ENCODE measurements around the gene CLSTN2.

The CLSTN2 gene

DNA sequence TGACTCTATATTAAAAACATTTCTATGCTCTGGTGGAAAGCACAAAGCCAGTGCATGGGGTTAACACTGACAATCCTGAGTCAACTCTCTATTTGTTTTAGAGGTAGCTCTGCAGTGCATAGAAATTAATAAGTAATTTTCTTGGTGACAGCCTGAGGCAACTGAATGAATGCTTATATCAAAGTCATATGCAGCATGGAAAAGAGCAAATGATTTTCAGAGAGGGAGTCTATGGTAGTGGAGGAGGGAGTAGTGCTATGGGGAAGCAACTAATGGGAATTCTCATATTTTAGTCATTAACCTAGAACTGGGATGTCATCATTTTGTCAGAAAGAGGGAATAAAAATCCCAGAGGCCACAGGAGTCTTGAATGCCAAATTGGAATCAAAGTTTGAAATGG is 99.1 kb downstream of the CLSTN2 start:
- Histone ChIP-seq H4K91ac (ENCODE audit: low read depth, low read length) (no peak overlapping the region), H4K8ac (ENCODE audit: low read depth, low read length) (no peak overlapping the region)

DNA sequence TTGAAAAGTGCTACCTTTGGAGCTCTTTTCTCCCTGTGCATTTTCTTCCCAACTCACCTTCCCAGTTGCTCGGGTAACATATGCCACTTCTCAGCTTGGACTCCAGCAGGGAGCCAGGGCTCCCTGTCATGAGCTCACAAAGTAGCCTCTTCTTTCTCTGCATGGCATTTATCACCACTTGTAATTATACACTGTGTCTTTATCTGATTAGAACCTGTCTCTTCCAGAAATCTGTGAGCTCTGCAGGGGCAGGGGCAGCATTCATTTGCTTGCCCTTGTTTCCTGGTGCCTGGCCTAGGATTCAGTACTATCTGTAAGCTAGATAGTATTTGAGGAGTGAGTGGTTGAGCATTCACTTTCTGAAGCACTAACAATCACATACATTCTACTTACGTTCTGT is 100.9 kb downstream of the CLSTN2 start:
- no peak overlapping the region for H4K91ac ChIP-seq (ENCODE audit: low read depth, low read length)
- no peak overlapping the region for H3K23ac ChIP-seq (ENCODE audit: low read length)
- H3K79me2 ChIP-seq (ENCODE audit: control insufficient read depth, insufficient read depth, low read length, poor library complexity): no peaks in the 10 kb centered on the region
- H3K27me3 ChIP-seq (ENCODE audit: insufficient read depth, low read length): no peaks in the 10 kb centered on the region
- no peak overlapping the region for H2BK120ac ChIP-seq (ENCODE audit: insufficient read depth, low read length, poor library complexity)
- H3K4me1 ChIP-seq (ENCODE audit: control insufficient read depth in 1 of 2, insufficient read depth in 2 of 2, low read length in 2 of 2): no peaks in the 10 kb centered on the region
- no peak overlapping the region for H3K27ac ChIP-seq (ENCODE audit: low read depth, low read length)
- H2BK5ac ChIP-seq (ENCODE audit: low read depth, low read length, poor library complexity): no peak overlapping the region
- no peak overlapping the region for H3K14ac ChIP-seq (ENCODE audit: low read length)
- no CpG with 5 or more reads among the region's 2 CpGs for WGBS (ENCODE audit: extremely low coverage, insufficient coverage, insufficient read length)
- no peak overlapping the region for H3K4ac ChIP-seq (ENCODE audit: low read depth, low read length)
- H2AK5ac ChIP-seq (ENCODE audit: low read length): no peak overlapping the region
- H3K79me1 ChIP-seq (ENCODE audit: low read length): no peaks in the 10 kb centered on the region
- H3K9ac ChIP-seq (ENCODE audit: low read length): no peak overlapping the region
- no peak overlapping the region for H3K18ac ChIP-seq (ENCODE audit: low read length)
- H3K9me3 ChIP-seq (ENCODE audit: insufficient read depth, low read depth, low read length): no peaks in the 10 kb centered on the region
- no peak overlapping the region for H2BK12ac ChIP-seq (ENCODE audit: low read length)
- no peak for DNase-seq
- H4K8ac ChIP-seq (ENCODE audit: low read depth, low read length): no peak overlapping the region
- no peak overlapping the region for H3K4me2 ChIP-seq (ENCODE audit: low read length)
- no peak overlapping the region for H3K4me3 ChIP-seq (ENCODE audit: low read depth, low read length)
- no peaks in the 10 kb centered on the region for H3K36me3 ChIP-seq (ENCODE audit: control insufficient read depth in 1 of 2, insufficient read depth in 2 of 2, low read length in 2 of 2)
- no peak overlapping the region for H4K12ac ChIP-seq (ENCODE audit: low read depth, low read length)
- H2AFZ ChIP-seq (ENCODE audit: insufficient read depth, low read length, poor library complexity): no peak overlapping the region

More for the DNA sequence above, 99.1 kb downstream of the CLSTN2 start:
- no peak overlapping the region for H2AK5ac ChIP-seq (ENCODE audit: low read length)
- no peak overlapping the region for H2BK12ac ChIP-seq (ENCODE audit: low read length)
- H3K27ac ChIP-seq (ENCODE audit: low read depth, low read length): no peak overlapping the region
- no peaks in the 10 kb centered on the region for H3K36me3 ChIP-seq (ENCODE audit: control insufficient read depth in 1 of 2, insufficient read depth in 2 of 2, low read length in 2 of 2)
- no peak overlapping the region for H3K9ac ChIP-seq (ENCODE audit: low read length)
- no peak overlapping the region for H3K18ac ChIP-seq (ENCODE audit: low read length)
- no peak overlapping the region for H3K14ac ChIP-seq (ENCODE audit: low read length)
- H2AFZ ChIP-seq (ENCODE audit: insufficient read depth, low read length, poor library complexity): no peak overlapping the region
- H3K4me3 ChIP-seq (ENCODE audit: low read depth, low read length): no peak overlapping the region
- H3K23ac ChIP-seq (ENCODE audit: low read length): no peak overlapping the region
- H2BK120ac ChIP-seq (ENCODE audit: insufficient read depth, low read length, poor library complexity): no peak overlapping the region
- no peak for DNase-seq
- no peaks in the 10 kb centered on the region for H3K4me1 ChIP-seq (ENCODE audit: control insufficient read depth in 1 of 2, insufficient read depth in 2 of 2, low read length in 2 of 2)
- H3K9me3 ChIP-seq (ENCODE audit: insufficient read depth, low read depth, low read length): no peaks in the 10 kb centered on the region
- no peak overlapping the region for H2BK5ac ChIP-seq (ENCODE audit: low read depth, low read length, poor library complexity)
- no peak overlapping the region for H4K12ac ChIP-seq (ENCODE audit: low read depth, low read length)
- no peak overlapping the region for H3K4me2 ChIP-seq (ENCODE audit: low read length)
- H3K79me2 ChIP-seq (ENCODE audit: control insufficient read depth, insufficient read depth, low read length, poor library complexity): no peaks in the 10 kb centered on the region
- H3K79me1 ChIP-seq (ENCODE audit: low read length): no peaks in the 10 kb centered on the region
- H3K27me3 ChIP-seq (ENCODE audit: insufficient read depth, low read length): no peaks in the 10 kb centered on the region
- no peak overlapping the region for H3K4ac ChIP-seq (ENCODE audit: low read depth, low read length)

DNA sequence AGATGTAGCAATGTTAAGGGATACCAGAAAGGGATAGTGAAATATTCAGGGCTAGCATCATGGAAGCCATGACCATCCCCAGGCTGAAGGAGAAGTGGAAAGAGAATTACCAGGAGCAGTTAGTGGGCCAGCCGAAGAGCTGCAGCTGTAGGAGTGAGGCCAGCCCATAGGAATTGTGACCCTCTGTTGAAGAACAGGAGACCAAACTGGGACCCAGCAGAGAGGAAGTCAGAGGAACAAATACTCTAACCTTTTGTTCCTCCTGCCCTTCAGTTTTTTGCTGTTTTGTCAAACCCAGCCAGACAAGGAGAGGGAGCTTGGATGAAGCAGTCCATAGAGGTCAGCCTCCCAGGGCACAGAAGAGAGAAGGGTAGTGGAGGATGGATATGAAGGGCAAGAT is 115.4 kb downstream of the CLSTN2 start:
- no peak overlapping the region for H4K12ac ChIP-seq (ENCODE audit: low read depth, low read length)
- no peak overlapping the region for H4K8ac ChIP-seq (ENCODE audit: low read depth, low read length)
- no peak overlapping the region for H3K9ac ChIP-seq (ENCODE audit: low read length)
- H3K27ac ChIP-seq (ENCODE audit: low read depth, low read length): no peak overlapping the region
- H3K79me2 ChIP-seq (ENCODE audit: control insufficient read depth, insufficient read depth, low read length, poor library complexity): no peaks in the 10 kb centered on the region
- DNase-seq: no peak
- WGBS (ENCODE audit: extremely low coverage, insufficient coverage, insufficient read length): no CpG with 5 or more reads among the region's 1 CpG
- H2AFZ ChIP-seq (ENCODE audit: insufficient read depth, low read length, poor library complexity): no peak overlapping the region
- H3K14ac ChIP-seq (ENCODE audit: low read length): no peak overlapping the region
- H3K18ac ChIP-seq (ENCODE audit: low read length): no peak overlapping the region
- no peak overlapping the region for H3K23ac ChIP-seq (ENCODE audit: low read length)
- no peaks in the 10 kb centered on the region for H3K79me1 ChIP-seq (ENCODE audit: low read length)
- no peaks in the 10 kb centered on the region for H3K36me3 ChIP-seq (ENCODE audit: control insufficient read depth in 1 of 2, insufficient read depth in 2 of 2, low read length in 2 of 2)
- no peak overlapping the region for H2BK120ac ChIP-seq (ENCODE audit: insufficient read depth, low read length, poor library complexity)
- peaks cover 6 to 13% of the 10 kb centered on the region in 2 experiments for H3K4me1 ChIP-seq (ENCODE audit: control insufficient read depth in 1 of 2, insufficient read depth in 2 of 2, low read length in 2 of 2)
- H3K27me3 ChIP-seq (ENCODE audit: insufficient read depth, low read length): no peaks in the 10 kb centered on the region
- H2BK5ac ChIP-seq (ENCODE audit: low read depth, low read length, poor library complexity): no peak overlapping the region
- no peak overlapping the region for H3K4me3 ChIP-seq (ENCODE audit: low read depth, low read length)
- H3K4me2 ChIP-seq (ENCODE audit: low read length): no peak overlapping the region
- H2AK5ac ChIP-seq (ENCODE audit: low read length): no peak overlapping the region
- H4K91ac ChIP-seq (ENCODE audit: low read depth, low read length): no peak overlapping the region
- H2BK12ac ChIP-seq (ENCODE audit: low read length): no peak overlapping the region
- H3K9me3 ChIP-seq (ENCODE audit: insufficient read depth, low read depth, low read length): peaks cover 1% of the 10 kb centered on the region
- no peak overlapping the region for H3K4ac ChIP-seq (ENCODE audit: low read depth, low read length)

DNA sequence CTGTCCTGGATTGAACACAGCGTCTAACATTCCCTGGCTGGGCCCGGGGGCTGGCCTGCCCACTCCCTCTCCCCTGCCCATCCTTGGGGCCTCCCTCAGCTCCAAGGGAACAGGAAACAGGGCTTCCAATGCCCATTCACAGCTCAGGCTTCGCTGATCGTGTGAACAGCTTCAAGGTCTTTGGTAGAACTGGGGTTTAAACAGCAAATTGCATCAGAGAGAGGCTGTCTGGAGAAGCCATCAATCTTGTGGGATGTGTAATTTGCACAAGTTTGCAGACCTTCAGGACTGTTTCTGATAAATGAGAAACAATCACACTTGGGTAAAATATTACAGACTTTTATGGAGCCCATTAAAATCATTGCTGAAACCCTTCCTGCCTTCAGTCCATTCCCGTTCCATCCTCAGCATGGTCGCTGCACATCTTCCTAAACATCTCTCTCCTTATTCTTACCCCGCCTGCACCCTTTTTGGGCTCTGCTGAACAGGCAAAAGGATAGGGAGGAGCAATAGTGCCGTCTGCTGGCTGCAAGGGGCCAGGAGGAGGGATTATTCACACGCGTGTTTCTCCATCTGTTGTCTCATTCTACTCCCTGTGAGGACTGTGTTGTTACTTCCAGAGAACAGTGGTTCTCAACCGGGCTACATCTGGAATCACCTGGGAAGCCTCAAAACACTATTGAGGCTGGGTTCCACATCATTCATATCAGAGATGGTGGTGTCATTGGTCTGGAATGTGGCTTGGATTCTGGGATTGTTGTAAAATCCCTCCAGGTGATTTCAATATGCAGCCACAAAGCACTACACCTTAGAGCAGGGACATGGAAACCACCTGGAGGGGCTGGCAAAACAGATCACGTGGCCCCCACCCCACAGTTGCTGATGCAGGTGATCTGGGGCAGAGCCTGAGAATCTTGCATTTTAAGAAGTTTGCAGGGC is 116.3 kb downstream of the CLSTN2 start:
- Histone ChIP-seq H3K4me3 (ENCODE audit: low read depth, low read length) (no peak overlapping the region), H2AK5ac (ENCODE audit: low read length) (no peak overlapping the region), H3K27ac (ENCODE audit: low read depth, low read length) (no peak overlapping the region), H2BK120ac (ENCODE audit: insufficient read depth, low read length, poor library complexity) (no peak overlapping the region), H3K79me1 (ENCODE audit: low read length) (no peaks in the 10 kb centered on the region), H3K79me2 (ENCODE audit: control insufficient read depth, insufficient read depth, low read length, poor library complexity) (no peaks in the 10 kb centered on the region), H4K91ac (ENCODE audit: low read depth, low read length) (no peak overlapping the region), H4K12ac (ENCODE audit: low read depth, low read length) (no peak overlapping the region), H3K18ac (ENCODE audit: low read length) (no peak overlapping the region), H2AFZ (ENCODE audit: insufficient read depth, low read length, poor library complexity) (no peak overlapping the region), H3K23ac (ENCODE audit: low read length) (no peak overlapping the region), H3K4ac (ENCODE audit: low read depth, low read length) (no peak overlapping the region), H3K4me1 (ENCODE audit: control insufficient read depth in 1 of 2, insufficient read depth in 2 of 2, low read length in 2 of 2) (peaks cover 6 to 13% of the 10 kb centered on the region in 2 experiments), H3K27me3 (ENCODE audit: insufficient read depth, low read length) (no peaks in the 10 kb centered on the region), H3K9me3 (ENCODE audit: insufficient read depth, low read depth, low read length) (peaks cover 1% of the 10 kb centered on the region), H4K8ac (ENCODE audit: low read depth, low read length) (no peak overlapping the region), H2BK12ac (ENCODE audit: low read length) (no peak overlapping the region), H3K4me2 (ENCODE audit: low read length) (no peak overlapping the region), H2BK5ac (ENCODE audit: low read depth, low read length, poor library complexity) (no peak overlapping the region), H3K36me3 (ENCODE audit: control insufficient read depth in 1 of 2, insufficient read depth in 2 of 2, low read length in 2 of 2) (no peaks in the 10 kb centered on the region), H3K14ac (ENCODE audit: low read length) (no peak overlapping the region), H3K9ac (ENCODE audit: low read length) (no peak overlapping the region)
- WGBS (ENCODE audit: extremely low coverage, insufficient coverage, insufficient read length): no CpG with 5 or more reads among the region's 12 CpGs
- peak; percentile 18 to 49 for DNase-seq
